ENCODE data around the gene DAG1.

The DAG1 gene

DNA sequence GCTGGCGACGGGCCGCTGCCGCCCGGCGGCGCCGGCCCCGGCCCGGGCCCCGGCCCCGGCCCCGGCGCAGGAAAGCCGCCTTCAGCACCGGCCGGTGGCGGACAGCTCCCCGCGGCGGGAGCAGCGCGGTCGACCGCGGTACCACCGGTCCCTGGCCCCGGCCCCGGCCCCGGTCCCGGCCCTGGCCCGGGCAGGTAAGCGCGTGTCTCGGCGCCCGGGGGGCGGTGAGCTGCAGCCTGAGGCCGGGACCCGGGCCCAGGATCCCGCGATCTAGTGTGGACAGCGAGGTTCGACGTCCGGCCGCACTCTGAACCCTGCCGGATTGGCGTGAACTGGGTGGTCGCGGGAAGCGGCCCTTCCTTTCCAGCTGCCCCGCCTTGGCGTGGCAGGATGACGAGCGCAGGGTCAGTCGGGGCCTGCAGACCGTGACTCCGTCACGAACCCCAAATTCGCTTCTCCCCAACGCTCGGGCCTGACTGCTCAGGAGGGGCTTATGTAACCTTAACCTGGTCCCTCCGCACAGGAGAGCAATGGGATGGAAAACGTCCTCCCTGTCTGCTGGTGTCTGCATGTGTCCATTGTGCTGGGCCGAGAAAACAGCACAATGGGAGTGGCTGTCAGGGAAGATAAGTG, 84.7 kb downstream of the DAG1 start:
- peak; percentile 41 for DNase-seq (ENCODE audit: low read depth)

DNA sequence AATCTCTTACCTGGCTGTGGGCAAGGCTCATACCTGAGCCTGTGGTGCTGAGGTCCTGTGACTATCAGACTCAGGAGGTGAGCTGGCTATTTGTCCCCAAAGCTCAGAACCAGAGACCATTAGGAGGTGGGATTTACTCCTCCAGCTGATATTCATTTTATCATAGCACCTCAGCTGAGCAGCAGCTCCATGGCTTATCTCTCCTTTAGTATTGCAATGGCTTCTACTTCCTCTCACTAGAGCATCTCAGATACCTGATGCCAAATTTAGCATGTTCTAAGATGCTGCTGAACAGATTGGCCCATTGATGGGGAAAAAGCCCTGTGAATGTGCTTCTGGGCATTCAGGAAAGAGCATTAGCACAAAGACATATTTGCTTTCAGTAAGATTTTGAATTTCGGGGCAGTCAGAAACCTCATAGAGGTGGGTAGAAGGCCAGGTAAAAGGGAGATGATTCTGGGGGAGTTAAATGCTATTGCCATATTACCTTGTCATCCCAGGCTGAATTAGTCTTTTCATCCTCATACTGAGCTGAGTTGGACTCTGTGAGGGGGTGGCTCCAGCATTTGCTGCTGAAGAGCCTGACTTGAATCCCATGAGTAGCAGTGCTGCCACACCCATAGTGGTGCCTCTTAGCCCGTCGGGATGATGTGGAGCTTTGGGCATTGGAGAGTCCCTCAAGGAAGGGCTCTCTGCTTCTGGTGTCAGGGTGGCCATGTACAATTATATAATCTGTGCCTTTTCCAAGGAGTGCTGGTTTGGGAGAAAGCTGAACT, 86.6 kb downstream of the DAG1 start:
- DNase-seq (ENCODE audit: low read depth): no peak

DNA sequence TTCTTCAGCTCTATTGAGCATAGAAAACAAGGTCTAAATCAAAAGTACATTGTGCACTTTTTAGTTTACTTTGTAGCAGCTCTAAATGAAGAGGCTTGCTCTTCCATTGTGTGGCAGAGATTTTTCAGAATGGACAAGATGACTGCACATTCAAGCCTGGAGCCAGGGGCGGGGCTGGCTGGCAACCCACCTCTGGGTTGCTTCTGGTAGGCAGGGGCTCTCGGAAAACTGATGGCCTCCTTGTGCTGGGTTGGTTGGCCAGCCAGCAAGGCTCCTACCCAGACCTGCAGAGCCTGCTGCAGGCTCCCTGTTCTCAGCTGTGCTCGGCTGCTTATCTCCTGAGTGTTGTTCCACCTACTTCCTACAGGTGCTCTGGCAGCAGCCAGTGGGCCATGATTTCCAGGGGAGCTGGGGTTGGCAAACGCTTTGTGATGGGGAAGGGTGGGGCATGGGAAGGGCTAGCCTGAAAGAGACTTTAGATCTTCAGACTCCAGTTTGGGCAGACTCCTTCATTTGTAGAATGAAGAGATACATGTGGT, 93.0 kb downstream of the DAG1 start:
- DNase-seq (ENCODE audit: low read depth): no peak

DNA sequence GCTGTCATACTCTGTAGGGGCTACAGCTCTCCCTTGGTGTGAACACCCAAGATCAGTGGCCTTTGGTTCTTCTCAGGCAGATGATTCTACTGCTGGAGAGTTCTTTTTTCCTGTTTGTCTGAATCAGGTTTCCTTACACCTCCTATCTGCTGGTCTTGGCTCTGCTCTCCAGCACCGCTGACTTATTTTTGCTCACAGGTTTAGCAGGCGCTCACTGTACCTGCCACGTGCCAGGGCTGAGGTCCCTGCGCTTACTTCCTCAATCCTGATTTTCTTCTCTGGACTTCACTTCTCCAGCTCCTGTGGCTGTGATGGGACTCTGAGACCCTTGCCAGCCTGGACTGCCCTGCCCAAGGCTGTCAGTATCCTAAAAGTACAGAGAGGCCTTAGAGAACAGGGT, 93.7 kb downstream of the DAG1 start:
- DNase-seq (ENCODE audit: low read depth): no peak

DNA sequence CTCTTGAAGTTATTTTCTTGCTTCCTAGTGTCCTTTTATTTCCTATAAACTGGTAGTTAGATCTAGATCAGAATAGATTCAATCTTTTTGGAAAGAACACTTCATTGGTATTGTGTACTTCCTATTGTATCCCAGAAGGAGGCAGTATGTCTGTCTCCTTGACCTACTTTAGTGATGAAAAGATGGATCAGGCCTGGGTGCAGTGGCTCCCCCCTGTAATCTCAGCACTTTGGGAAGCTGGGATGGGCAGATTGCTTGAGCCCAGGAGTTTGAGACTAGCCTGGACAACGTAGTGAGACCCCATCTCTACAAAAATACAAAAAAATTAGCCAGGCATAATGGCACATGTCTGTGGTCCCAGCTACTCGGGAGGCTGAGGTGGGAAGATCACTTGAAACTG, 96.2 kb downstream of the DAG1 start:
- DNase-seq (ENCODE audit: low read depth): no peak

DNA sequence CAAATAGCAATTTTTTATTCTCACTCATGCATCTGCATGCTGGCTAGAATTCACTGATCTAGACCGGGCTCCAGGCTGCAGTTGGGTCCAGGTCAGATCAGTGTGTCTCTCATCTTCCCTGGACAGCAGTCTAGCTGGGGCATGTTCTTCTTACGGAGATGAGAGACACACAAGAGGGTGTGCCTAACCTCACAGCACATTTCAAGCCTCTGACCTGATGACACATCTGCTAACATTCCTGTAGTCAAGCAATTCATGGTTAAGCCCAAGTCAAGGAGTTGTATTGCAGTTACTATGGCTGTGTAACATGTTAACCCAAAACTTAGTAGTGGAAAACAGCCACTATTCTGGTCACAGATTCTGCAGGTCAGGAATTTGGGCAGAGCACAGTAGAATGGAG, 97.3 kb downstream of the DAG1 start:
- DNase-seq (ENCODE audit: low read depth): no peak

DNA sequence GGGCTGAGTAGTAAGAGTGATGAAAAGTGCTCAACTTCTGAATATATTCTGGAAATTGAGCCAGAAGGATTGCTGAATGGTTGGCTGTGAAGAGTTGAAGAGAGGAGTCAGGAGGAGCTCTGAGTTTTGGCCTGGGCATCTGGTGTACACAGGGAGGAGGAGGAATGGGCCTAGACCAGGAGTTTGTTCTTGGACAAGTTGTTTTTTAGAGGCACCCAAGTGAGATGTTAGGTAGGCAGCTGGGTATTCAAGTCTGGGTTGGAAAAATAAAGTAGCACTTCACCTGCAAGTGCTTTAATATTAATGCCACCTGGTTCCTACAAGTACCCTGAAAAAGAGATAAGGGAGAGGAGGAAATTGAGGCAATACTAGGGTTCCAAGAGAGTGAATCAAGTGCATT, 98.9 kb downstream of the DAG1 start:
- no peak for DNase-seq (ENCODE audit: low read depth)

DNA sequence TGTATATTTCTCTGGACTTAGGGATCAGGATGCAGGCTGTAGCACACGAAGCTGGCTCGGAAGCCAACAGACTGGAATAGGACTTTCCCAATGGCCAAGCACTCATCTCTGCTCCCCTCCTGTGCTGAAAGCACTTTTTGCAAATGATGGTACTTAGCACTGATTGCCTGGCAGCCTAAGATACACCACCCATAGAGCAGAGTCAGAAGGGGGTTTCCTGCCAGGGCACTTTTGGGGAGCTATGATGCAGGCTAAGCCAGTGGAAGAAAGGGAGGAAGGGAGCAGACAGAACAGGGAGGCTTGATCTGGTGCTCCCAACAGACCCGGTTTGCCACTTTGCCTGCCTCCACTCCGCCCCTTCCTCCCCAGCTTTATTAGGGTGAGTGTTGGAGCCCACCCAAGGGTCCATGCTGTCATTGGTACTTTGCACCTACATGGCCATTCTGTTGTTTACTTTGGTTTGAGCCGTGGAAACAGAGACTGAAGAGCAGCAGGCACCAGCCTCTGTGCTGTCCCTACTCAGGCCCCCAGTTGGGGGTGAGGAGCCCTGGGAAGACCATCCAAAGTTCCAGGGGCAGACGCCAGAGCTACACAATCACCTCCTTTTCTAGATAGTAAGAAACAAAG, 100.1 kb downstream of the DAG1 start:
- no peak for DNase-seq (ENCODE audit: low read depth)

DNA sequence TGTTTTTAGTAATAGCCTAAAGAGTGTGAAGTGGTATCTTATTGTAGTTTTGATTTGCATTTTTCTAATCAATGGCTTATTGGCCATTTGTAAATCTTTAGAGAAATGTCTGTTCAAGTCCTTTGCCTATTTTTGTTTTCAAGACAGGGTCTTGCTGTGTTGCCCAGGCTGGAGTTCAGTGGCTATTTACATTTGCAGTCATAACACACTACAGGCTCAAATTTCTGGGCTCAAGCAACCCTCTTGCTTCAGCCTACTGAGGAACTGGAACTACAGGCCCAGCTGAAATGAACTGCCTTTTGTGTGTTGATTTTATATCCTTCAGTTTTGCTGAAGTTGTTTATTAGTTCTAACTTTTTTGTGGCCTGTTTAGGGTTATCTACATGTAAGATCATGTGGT, 112.1 kb downstream of the DAG1 start:
- DNase-seq (ENCODE audit: low read depth): no peak

All from activated T-helper 1 cell treated with Interleukin-2 at 50 U/mL for 16 hours (primary cell).